ENCODE data around the gene CARS2. TPM values are rescaled to one million over a fixed set of nuclear protein-coding genes. Genes with fewer than 3 reads are reported as not detected.
A peak's percentile ranks its signal among the peaks of the same experiment; 100 is the strongest.
"Not testable (repeated sequence)": the region's sequence is repeated elsewhere in the genome, so short reads cannot be mapped to it uniquely, and the experiment has no call there.

CARS2 gene
- total RNA-seq, 6 experiments from 2014 or later, result 22.0 to 53.2 (median 27.3) TPM

DNA sequence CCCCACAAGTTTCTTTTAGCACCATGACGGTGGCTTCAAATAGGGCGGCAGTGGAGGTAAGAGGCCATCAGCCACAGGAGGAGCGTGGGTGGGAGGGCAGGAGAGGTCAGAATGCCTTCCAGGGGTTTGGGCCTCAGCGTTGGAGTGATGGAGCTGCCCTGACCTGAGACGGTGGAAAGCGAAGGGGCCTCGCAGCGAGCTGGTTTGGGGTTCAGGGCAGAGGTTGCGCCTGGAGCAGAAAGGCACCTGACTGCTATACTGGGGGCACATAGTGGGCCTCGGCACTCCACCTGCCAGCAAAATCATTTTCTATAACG is 91.0 kb downstream of the CARS2 start:
- Histone ChIP-seq H3K4me3 (peak overlapping the region; percentile 81 to 86 (median 83)), H3K9me3 (no peaks in the 10 kb centered on the region), H3K36me3 (no peaks in the 10 kb centered on the region), H3K27ac (peak overlapping the region; percentile 95 to 99 (median 99)), H3K27me3 (no peaks in the 10 kb centered on the region), H3K4me1 (peaks cover 0 to 28% (median 11%) of the 10 kb centered on the region in 4 donors)
- ATAC-seq (no peak), DNase-seq (no peak)
- intact Hi-C loops (cut with DNase I), result loop anchor here in 1 of 2 donors (10.0 kb wide), 1 partner anchor 100 kb away; the partner anchor contains the start of gene ING1
- 71% methylated on average over 10 of the region's 11 CpGs for WGBS (ENCODE audit: insufficient coverage, low coverage, low lambda C conversion rate, missing lambda C conversion rate)
- TF ChIP-seq, protein P1, sequence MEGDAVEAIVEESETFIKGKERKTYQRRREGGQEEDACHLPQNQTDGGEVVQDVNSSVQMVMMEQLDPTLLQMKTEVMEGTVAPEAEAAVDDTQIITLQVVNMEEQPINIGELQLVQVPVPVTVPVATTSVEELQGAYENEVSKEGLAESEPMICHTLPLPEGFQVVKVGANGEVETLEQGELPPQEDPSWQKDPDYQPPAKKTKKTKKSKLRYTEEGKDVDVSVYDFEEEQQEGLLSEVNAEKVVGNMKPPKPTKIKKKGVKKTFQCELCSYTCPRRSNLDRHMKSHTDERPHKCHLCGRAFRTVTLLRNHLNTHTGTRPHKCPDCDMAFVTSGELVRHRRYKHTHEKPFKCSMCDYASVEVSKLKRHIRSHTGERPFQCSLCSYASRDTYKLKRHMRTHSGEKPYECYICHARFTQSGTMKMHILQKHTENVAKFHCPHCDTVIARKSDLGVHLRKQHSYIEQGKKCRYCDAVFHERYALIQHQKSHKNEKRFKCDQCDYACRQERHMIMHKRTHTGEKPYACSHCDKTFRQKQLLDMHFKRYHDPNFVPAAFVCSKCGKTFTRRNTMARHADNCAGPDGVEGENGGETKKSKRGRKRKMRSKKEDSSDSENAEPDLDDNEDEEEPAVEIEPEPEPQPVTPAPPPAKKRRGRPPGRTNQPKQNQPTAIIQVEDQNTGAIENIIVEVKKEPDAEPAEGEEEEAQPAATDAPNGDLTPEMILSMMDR (IDR thresholded peaks at IDR 0.05), result no peak
- no peak for TF ChIP-seq POLR2A (IDR thresholded peaks at IDR 0.05)

DNA sequence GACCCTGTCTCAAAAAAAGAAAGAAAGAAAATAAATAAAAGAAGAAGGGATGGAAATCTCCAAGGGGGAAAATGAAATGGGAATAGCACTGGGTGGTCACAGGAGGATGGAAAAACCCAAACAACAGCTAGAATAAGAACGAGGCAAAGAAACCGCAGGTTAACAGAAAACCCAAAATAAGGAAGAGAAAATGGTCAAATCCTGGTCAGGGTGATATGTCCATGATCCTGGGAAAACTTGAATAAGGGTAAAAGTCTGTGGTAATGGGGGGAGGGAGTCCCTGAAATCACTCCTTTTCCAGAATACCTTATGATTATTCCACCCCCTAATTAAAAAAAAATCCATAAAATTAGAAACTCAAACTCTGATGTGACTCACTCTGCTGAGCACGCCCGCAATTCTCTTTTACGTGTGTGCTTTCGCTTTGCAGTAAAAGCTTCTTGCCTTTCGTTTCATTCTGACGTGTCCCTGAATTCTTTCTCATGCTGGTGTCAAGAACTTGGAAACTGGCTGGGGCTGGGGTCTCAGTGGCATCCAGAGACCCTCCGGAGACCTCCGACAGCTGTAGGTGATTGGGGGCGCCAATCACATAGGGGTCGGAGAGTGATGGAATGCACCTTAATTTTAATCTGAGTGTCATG is 94.8 kb downstream of the CARS2 start:
- no peaks in the 10 kb centered on the region for H3K36me3 ChIP-seq
- H3K4me1 ChIP-seq, result peaks cover 0 to 5% (median 2%) of the 10 kb centered on the region in 4 donors
- TF ChIP-seq, protein P1 (IDR thresholded peaks at IDR 0.05), result no peak
- no peak for TF ChIP-seq POLR2A (IDR thresholded peaks at IDR 0.05)
- H3K27ac ChIP-seq, result no peak overlapping the region
- H3K9me3 ChIP-seq, result no peaks in the 10 kb centered on the region
- intact Hi-C loops (cut with DNase I), result loop anchor here in 1 of 2 donors (10.0 kb wide), 1 partner anchor 104 kb away; the partner anchor contains the start of gene ING1
- WGBS (ENCODE audit: insufficient coverage, low coverage, low lambda C conversion rate, missing lambda C conversion rate), result 79% methylated on average over 12 of the region's 12 CpGs
- no peaks in the 10 kb centered on the region for H3K27me3 ChIP-seq
- H3K4me3 ChIP-seq, result no peak overlapping the region
- ATAC-seq (no peak), DNase-seq (peak in 1 of 3 donors; percentile 12)

DNA sequence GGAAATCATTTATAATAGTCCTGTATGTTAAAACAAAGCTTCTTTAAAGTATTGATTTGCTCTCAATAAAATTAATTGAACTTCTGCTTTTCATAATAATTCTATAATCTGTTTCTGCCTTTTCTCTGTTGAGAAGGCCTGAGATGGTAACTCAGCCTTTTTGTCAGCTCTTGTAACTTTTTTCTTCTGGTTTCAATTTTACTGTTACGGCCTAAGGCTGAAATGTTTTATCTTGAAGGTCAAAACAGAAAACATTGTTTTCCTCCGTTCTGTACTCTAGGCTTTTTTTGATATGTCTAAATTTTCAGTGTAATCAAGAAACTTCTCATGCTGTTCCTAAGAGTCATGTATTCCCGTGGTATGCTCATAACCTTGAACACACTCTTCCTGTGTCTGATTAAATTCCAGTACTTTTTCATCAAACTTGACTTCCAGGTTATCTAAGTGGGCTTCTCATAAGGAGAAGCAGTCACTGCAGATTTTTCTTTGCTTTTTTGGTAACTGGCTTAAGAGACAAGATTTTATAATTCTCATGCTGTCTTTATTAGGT is 98.2 kb downstream of the CARS2 start:
- H3K4me3 ChIP-seq, result no peak overlapping the region
- H3K9me3 ChIP-seq, result no peaks in the 10 kb centered on the region

DNA sequence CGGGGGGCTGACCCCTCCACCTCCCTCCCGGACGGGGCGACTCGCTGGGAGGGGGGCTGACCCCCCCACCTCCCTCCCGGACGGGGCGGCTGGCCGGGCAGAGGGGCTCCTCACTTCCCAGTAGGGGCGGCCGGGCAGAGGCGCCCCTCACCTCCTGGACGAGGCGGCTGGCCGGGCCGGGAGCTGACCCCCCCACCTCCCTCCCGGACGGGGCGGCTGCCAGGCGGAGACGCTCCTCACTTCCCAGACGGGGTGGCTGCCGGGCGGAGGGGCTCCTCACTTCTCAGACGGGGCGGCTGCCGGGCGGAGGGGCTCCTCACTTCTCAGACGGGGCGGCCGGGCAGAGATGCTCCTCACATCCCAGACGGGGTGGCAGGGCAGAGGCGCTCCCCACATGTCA is 99.6 kb downstream of the CARS2 start:
- intact Hi-C loops (cut with DNase I); H3K4me1 ChIP-seq; H3K27ac ChIP-seq; H3K9me3 ChIP-seq; ATAC-seq; H3K27me3 ChIP-seq; H3K36me3 ChIP-seq; H3K4me3 ChIP-seq: not testable (repeated sequence)
- WGBS (ENCODE audit: insufficient coverage, low coverage, low lambda C conversion rate, missing lambda C conversion rate), result no CpG with 5 or more reads among the region's 33 CpGs
- DNase-seq, result peak in 1 of 3 donors; percentile 3

More for the DNA sequence above, 98.2 kb downstream of the CARS2 start:
- H3K27me3 ChIP-seq, result no peaks in the 10 kb centered on the region
- peak overlapping the region in 1 of 3 donors; percentile 21 for H3K27ac ChIP-seq
- no peaks in the 10 kb centered on the region for H3K36me3 ChIP-seq
- intact Hi-C loops (cut with DNase I), result no loop called here
- H3K4me1 ChIP-seq, result no peaks in the 10 kb centered on the region
- no peak for TF ChIP-seq POLR2A (IDR thresholded peaks at IDR 0.05)
- TF ChIP-seq, protein P1 (IDR thresholded peaks at IDR 0.05), result no peak
- WGBS (ENCODE audit: insufficient coverage, low coverage, low lambda C conversion rate, missing lambda C conversion rate), result 50% methylated on average over 3 of the region's 3 CpGs
- ATAC-seq (peak; percentile 46 to 77 (median 68)), DNase-seq (no peak)

DNA sequence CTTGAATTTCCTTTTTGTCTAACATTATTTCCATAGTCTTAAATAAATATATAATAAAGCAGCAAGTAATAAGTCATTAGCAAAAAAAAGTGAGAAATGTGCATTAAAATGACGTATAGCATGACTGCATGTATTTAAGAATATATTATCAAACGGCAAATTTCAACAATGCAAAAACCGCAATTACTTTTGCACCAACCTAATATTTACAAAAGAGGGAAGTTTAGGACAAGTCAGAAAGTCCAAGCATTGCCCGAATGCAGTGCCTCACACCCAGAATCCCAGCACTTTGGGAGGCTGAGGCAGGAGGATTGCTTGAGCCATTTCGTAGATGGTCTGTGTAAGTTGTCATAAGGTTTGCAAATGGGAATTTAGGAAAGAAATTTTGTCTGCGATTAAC is 100.8 kb downstream of the CARS2 start:
- WGBS (ENCODE audit: insufficient coverage, low coverage, low lambda C conversion rate, missing lambda C conversion rate), result 90% methylated on average over 6 of the region's 6 CpGs
- H3K4me1 ChIP-seq, result no peaks in the 10 kb centered on the region
- ATAC-seq, result no peak
- H3K27me3 ChIP-seq, result no peaks in the 10 kb centered on the region
- DNase-seq, result no peak
- no peak for TF ChIP-seq POLR2A (IDR thresholded peaks at IDR 0.05)
- TF ChIP-seq, protein P1 (IDR thresholded peaks at IDR 0.05), result no peak
- no peaks in the 10 kb centered on the region for H3K36me3 ChIP-seq
- intact Hi-C loops (cut with DNase I), result no loop called here
- H3K27ac ChIP-seq, result no peak overlapping the region
- H3K4me3 ChIP-seq, result no peak overlapping the region
- H3K9me3 ChIP-seq, result no peaks in the 10 kb centered on the region
